Natural killer cell (primary cell): ENCODE results near the gene CHCHD5. TPM values are rescaled to one million over a fixed set of nuclear protein-coding genes. Genes with fewer than 3 reads are reported as not detected.
"Not testable (repeated sequence)": the region's sequence is repeated elsewhere in the genome, so short reads cannot be mapped to it uniquely, and the experiment has no call there.

Experiments used
- ATAC-seq, 3 donors: fragments of 150-1000 bp in 2 of 3; fragments of 200-7000 bp in 1 of 3; cut with Tn5 transposase; 1 replicate in 1 of 3; 2 replicates in 2 of 3; pipeline ENCODE4 v1.10.0; 2021; ENCODE audit warnings: mild to moderate bottlenecking in 2 of 3, moderate library complexity in 2 of 3
- DNase-seq, 2 donors: peaks; one replicate each; pipeline versions ENCODE4 v3.0.0 to v3.0.0-alpha.2; 2013 to 2021; ENCODE audit warnings: mixed read lengths in 1 of 2
- H3K27ac ChIP-seq: one replicate; pipeline ENCODE4 v1.5.1; 2013; ENCODE audit warnings: mild to moderate bottlenecking, low read length
- H3K27me3 ChIP-seq: one replicate; pipeline ENCODE4 v1.6.1; 2013; ENCODE audit warnings: low read length; ENCODE audit not compliant: control insufficient read depth, insufficient read depth
- H3K36me3 ChIP-seq: one replicate; pipeline ENCODE4 v1.6.1; 2013; ENCODE audit warnings: low read length; ENCODE audit not compliant: control insufficient read depth, insufficient read depth
- H3K4me1 ChIP-seq: one replicate; pipeline ENCODE4 v1.6.1; 2013; ENCODE audit warnings: low read length; ENCODE audit not compliant: control insufficient read depth, insufficient read depth
- H3K4me3 ChIP-seq: one replicate; pipeline ENCODE4 v1.5.1; 2013; ENCODE audit warnings: low read length
- H3K9me3 ChIP-seq: one replicate; pipeline ENCODE4 v1.6.1; 2013; ENCODE audit warnings: low read length; ENCODE audit not compliant: control insufficient read depth, insufficient read depth
- H3K27ac Mint-ChIP-seq, 2 donors: one replicate each; pipeline ENCODE4 v1.8.0; 2022; ENCODE audit warnings: mild to moderate bottlenecking in 2 of 2, mixed read lengths in 2 of 2, moderate library complexity in 1 of 2
- H3K27me3 Mint-ChIP-seq, 2 donors: one replicate each; pipeline ENCODE4 v1.8.0; 2022; ENCODE audit warnings: low read depth in 2 of 2, mixed read lengths in 2 of 2
- H3K36me3 Mint-ChIP-seq: one replicate; pipeline ENCODE4 v1.8.0; 2022; ENCODE audit warnings: mixed read lengths
- H3K4me1 Mint-ChIP-seq, 2 donors: one replicate each; pipeline ENCODE4 v1.8.0; 2022; ENCODE audit warnings: mixed read lengths in 2 of 2
- H3K4me3 Mint-ChIP-seq: one replicate; pipeline ENCODE4 v1.8.0; 2022; ENCODE audit warnings: mild to moderate bottlenecking, moderate library complexity, mixed read lengths
- H3K9me3 Mint-ChIP-seq, 2 donors: one replicate each; pipeline ENCODE4 v1.8.0; 2022; ENCODE audit warnings: mixed read lengths in 2 of 2
- WGBS: methylation state at CpG from one replicate; pipeline ENCODE4 v1.1.7; 2013; ENCODE audit warnings: missing lambda C conversion rate; ENCODE audit not compliant: insufficient coverage; 5-methylcytosine and 5-hydroxymethylcytosine counted together
- intact Hi-C: fragments of 100-400 bp; cut with micrococcal nuclease; formaldehyde crosslinking; loops from one replicate; pipeline ENCODE4 v1.14.2; 2022
- total RNA-seq, 4 donors: library from RNA; stranded (reverse); fragments of 120-200 nt in 1 of 4; gene quantifications; one replicate each; pipeline versions ENCODE4 v1.2.3 to v1.2.4, GENCODE V29; 2013 to 2022
- TF ChIP-seq, protein P1 (sequence below): fragments of 200-600 bp; IDR thresholded peaks from one replicate; pipeline ENCODE4 v1.8.0; 2022; ENCODE audit warnings: antibody characterized with exemption

The CHCHD5 gene
- total RNA-seq, 3 donors from 2014 or later (not counting 1 experiment from before 2014, with no cell fraction given) = 21.9 to 24.1 (median 22.4) TPM

DNA sequence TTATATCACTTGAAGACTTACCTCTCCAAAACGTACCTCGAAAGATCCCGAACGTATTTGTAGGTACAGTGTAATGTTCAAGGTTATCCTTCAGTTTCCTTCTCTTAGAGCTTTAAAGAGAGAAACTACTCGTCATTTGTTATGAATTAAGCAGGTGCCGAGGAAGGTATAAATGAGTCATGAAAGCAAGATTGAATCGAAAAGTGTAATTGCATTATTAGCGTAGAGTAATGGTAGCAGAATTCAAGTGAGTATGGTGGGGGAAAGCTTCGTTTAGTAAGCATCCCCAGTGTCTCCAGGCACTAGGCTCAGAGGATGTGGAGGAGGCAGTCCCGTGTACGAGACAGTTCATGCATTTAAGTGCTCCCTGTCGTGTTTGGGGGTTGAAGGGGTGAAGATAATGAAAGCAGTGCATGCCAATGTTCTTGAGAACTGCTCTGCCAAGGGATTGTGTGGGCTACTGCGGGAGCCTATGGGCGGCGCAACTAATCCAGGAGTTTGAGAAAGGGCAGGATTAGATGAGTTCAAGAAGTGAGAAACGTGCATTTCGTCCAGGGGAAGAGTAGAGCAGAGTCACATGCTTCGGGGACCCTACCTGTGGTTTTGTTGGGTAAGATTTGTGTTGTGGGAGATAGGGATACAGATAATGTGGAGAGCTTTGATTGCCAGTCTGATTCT, 41.3 kb upstream of the CHCHD5 start:
- DNase-seq (peak in 1 of 2 donors; percentile 28), ATAC-seq (peak in 1 of 3 donors; percentile 2)
- intact Hi-C loops = loop anchor here (1.0 to 2.0 kb wide), 2 partner anchors 41 to 62 kb away; partner anchors contain the start of gene CHCHD5
- Mint-ChIP-seq H3K36me3 (no peaks in the 10 kb centered on the region), H3K27me3 (no peaks in the 10 kb centered on the region), H3K9me3 (no peaks in the 10 kb centered on the region), H3K4me1 (peaks cover 5 to 6% of the 10 kb centered on the region in 2 donors), H3K27ac (no peak overlapping the region), H3K4me3 (no peak overlapping the region)
- Histone ChIP-seq H3K27me3 (no peaks in the 10 kb centered on the region), H3K4me3 (peak overlapping the region; percentile 81), H3K9me3 (no peaks in the 10 kb centered on the region), H3K4me1 (peaks cover 17% of the 10 kb centered on the region), H3K27ac (no peak overlapping the region), H3K36me3 (peaks cover 14% of the 10 kb centered on the region)
- TF ChIP-seq, protein P1, sequence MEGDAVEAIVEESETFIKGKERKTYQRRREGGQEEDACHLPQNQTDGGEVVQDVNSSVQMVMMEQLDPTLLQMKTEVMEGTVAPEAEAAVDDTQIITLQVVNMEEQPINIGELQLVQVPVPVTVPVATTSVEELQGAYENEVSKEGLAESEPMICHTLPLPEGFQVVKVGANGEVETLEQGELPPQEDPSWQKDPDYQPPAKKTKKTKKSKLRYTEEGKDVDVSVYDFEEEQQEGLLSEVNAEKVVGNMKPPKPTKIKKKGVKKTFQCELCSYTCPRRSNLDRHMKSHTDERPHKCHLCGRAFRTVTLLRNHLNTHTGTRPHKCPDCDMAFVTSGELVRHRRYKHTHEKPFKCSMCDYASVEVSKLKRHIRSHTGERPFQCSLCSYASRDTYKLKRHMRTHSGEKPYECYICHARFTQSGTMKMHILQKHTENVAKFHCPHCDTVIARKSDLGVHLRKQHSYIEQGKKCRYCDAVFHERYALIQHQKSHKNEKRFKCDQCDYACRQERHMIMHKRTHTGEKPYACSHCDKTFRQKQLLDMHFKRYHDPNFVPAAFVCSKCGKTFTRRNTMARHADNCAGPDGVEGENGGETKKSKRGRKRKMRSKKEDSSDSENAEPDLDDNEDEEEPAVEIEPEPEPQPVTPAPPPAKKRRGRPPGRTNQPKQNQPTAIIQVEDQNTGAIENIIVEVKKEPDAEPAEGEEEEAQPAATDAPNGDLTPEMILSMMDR = no peak
- WGBS = 3% methylated on average over 18 of the region's 18 CpGs

DNA sequence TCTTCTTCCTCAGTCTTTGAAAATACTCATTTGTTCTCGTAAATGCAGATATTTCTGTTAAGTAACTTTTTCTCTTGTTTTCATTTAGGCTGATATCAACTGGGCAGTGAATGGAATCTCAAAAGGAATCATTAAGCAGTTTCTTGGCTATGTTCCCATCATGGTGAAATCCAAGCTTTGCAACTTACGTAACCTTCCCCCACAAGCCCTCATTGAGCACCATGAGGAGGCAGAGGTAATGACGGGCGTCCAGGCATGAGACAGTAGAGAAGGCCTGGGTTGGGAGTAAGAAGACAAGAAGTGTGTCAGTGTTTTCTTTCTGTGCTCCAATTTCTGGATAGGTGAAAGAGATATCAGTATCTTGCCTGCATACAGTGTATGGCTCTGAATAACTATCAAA, 37.1 kb upstream of the CHCHD5 start:
- 92% methylated on average over 3 of the region's 4 CpGs for WGBS
- DNase-seq (no peak), ATAC-seq (no peak)
- Mint-ChIP-seq H3K4me1 (peaks cover 5 to 6% of the 10 kb centered on the region in 2 donors), H3K36me3 (peaks cover 26% of the 10 kb centered on the region), H3K27me3 (no peaks in the 10 kb centered on the region), H3K27ac (no peak overlapping the region), H3K9me3 (no peaks in the 10 kb centered on the region), H3K4me3 (no peak overlapping the region)
- intact Hi-C loops = no loop called here
- Histone ChIP-seq H3K9me3 (no peaks in the 10 kb centered on the region), H3K27me3 (no peaks in the 10 kb centered on the region), H3K4me1 (peaks cover 10% of the 10 kb centered on the region), H3K4me3 (no peak overlapping the region), H3K36me3 (peaks cover 50% of the 10 kb centered on the region), H3K27ac (no peak overlapping the region)
- TF ChIP-seq, protein P1 = no peak

DNA sequence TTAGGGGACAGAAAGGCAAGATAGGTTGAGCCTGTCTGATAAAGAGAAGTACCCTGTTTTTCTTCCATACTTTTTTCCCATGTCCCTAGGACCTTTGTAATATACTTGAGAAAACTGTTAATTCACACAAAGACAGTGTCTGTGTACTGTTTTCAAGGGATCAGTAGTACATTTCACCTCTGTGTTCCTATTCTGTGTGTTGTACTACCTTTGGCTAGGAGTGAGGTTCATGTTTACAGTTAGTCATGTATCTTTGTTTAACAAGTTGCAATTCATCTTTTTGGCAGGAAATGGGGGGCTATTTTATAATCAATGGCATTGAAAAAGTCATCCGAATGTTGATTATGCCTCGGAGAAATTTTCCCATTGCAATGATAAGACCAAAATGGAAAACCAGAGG, 35.4 kb upstream of the CHCHD5 start:
- Histone ChIP-seq H3K9me3 (no peaks in the 10 kb centered on the region), H3K27me3 (no peaks in the 10 kb centered on the region), H3K36me3 (peaks cover 66% of the 10 kb centered on the region), H3K27ac (no peak overlapping the region), H3K4me3 (no peak overlapping the region), H3K4me1 (no peaks in the 10 kb centered on the region)
- no peak overlapping the region for H3K27ac Mint-ChIP-seq
- H3K36me3 Mint-ChIP-seq = peaks cover 26% of the 10 kb centered on the region
- no peak overlapping the region for H3K4me3 Mint-ChIP-seq
- H3K9me3 Mint-ChIP-seq = no peaks in the 10 kb centered on the region
- intact Hi-C loops = no loop called here
- H3K4me1 Mint-ChIP-seq = peaks cover 5 to 6% of the 10 kb centered on the region in 2 donors
- no peak for DNase-seq
- H3K27me3 Mint-ChIP-seq = no peaks in the 10 kb centered on the region
- 90% methylated on average over 2 of the region's 2 CpGs for WGBS
- ATAC-seq = no peak
- TF ChIP-seq, protein P1 = no peak

DNA sequence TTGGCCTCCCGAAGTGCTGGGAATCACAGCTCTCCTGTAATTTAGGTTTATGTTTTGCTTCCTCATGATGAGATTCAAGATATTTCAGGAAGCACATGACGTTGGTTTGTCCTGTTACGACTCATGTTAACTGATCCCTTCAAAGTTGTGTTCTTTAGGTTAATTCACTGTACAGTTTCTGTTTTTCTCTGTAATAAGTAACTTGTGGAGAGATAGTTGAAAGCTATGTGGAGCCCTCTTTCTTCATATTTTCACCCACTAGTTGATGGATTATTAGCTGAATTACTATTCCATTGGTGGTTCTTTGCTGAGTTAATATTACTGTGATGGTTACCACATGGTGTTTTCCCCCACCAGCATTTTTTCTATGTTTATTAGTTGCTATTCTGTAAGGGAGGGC, 18.3 kb upstream of the CHCHD5 start:
- Mint-ChIP-seq H3K9me3 (no peaks in the 10 kb centered on the region), H3K36me3 (peaks cover 33% of the 10 kb centered on the region), H3K27me3 (no peaks in the 10 kb centered on the region), H3K4me1 (no peaks in the 10 kb centered on the region), H3K4me3 (no peak overlapping the region), H3K27ac (no peak overlapping the region)
- no peak for ATAC-seq
- TF ChIP-seq, protein P1 = no peak
- no peak overlapping the region for H3K27ac ChIP-seq
- intact Hi-C loops = no loop called here
- no peak for DNase-seq
- no peaks in the 10 kb centered on the region for H3K4me1 ChIP-seq
- H3K9me3 ChIP-seq = no peaks in the 10 kb centered on the region
- 69% methylated on average over 3 of the region's 3 CpGs for WGBS
- peaks cover 63% of the 10 kb centered on the region for H3K36me3 ChIP-seq
- H3K27me3 ChIP-seq = no peaks in the 10 kb centered on the region
- H3K4me3 ChIP-seq = no peak overlapping the region

DNA sequence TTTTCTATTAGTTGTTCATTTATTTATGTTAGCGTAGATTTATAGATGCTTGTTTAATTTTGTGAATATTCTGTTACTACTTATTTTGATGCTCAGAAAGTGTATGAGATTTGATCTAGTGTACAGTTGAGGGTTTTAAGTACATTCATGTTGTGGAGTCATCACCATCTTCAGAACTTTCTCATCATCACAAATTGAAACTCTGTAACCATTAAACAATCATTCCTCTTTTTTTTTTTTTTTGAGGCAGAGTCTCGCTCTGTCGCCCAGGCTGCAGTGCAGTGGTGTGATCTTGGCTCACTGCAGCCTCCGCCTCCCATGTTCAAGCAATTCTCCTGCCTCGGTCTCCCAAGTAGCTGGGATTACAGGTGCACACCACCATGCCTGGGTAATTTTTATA, 17.9 kb upstream of the CHCHD5 start:
- H3K27ac Mint-ChIP-seq, H3K9me3 Mint-ChIP-seq, H3K4me3 Mint-ChIP-seq, ATAC-seq, H3K4me1 ChIP-seq, H3K27me3 Mint-ChIP-seq, H3K4me3 ChIP-seq, H3K27me3 ChIP-seq, DNase-seq, H3K9me3 ChIP-seq, H3K4me1 Mint-ChIP-seq, H3K27ac ChIP-seq, intact Hi-C loops: not testable (repeated sequence)
- peaks cover 64% of the 10 kb centered on the region for H3K36me3 ChIP-seq
- peaks cover 33% of the 10 kb centered on the region for H3K36me3 Mint-ChIP-seq
- WGBS = 98% methylated on average over 4 of the region's 5 CpGs
